Gastrocnemius medialis (tissue), 4 donors: ENCODE data around the gene STAG1. TPM values are rescaled to one million over a fixed set of nuclear protein-coding genes. Genes with fewer than 3 reads are reported as not detected.

ENCODE experiments used
- ATAC-seq, 2 donors: fragments of 150-250 bp; one replicate each; pipeline ENCODE4 v1.9.1; 2016
- DNase-seq, 2 donors: peaks; one replicate each; pipeline ENCODE4 v3.0.0-alpha.2; 2019
- H3K27ac ChIP-seq, 4 donors: fragments of 200-600 bp; sonication (generic); 1 replicate in 1 of 4; 2 replicates in 3 of 4; pipeline ENCODE4 v1.5.1; 2016 to 2018; ENCODE audit warnings: mild to moderate bottlenecking in 2 of 4, moderate library complexity in 1 of 4
- H3K27me3 ChIP-seq, 3 donors: fragments of 200-600 bp; sonication (generic) in 2 of 3; 1 replicate in 1 of 3; 2 replicates in 2 of 3; pipeline versions ENCODE4 v1.5.1 to v1.6.0; 2016 to 2019; ENCODE audit warnings: mild to moderate bottlenecking in 1 of 3, moderate library complexity in 1 of 3
- H3K36me3 ChIP-seq, 2 donors: fragments of 200-600 bp; sonication (generic) in 1 of 2; one replicate each; pipeline ENCODE4 v1.5.1; 2017 to 2018
- H3K4me1 ChIP-seq, 2 donors: fragments of 200-600 bp; sonication (generic) in 1 of 2; one replicate each; pipeline ENCODE4 v1.5.1; 2016 to 2017; ENCODE audit warnings: mild to moderate bottlenecking in 2 of 2
- H3K4me3 ChIP-seq, 4 donors: fragments of 200-600 bp; sonication (generic) in 3 of 4; 1 replicate in 1 of 4; 2 replicates in 3 of 4; pipeline ENCODE4 v1.5.1; 2016 to 2019; ENCODE audit warnings: mild to moderate bottlenecking in 2 of 4
- H3K9me3 ChIP-seq, 3 donors: fragments of 200-600 bp; sonication (generic) in 2 of 3; 1 replicate in 1 of 3; 2 replicates in 2 of 3; pipeline ENCODE4 v1.5.1; 2016 to 2019
- POLR2A ChIP-seq, 2 donors: fragments of 450-650 bp; IDR thresholded peaks; one replicate each; pipeline ENCODE4 v1.6.1; 2017; ENCODE audit warnings: antibody characterized with exemption in 2 of 2, mild to moderate bottlenecking in 2 of 2, moderate library complexity in 2 of 2
- in situ Hi-C, 4 donors: fragments of 200-750 bp; cut with MboI; loops; one replicate each; pipeline versions ENCODE4 v1.15.0 to v1.8.0; 2017; ENCODE audit warnings: low sequenced_read_pairs in 4 of 4
- intact Hi-C: fragments of 100-400 bp; cut with DNase I; formaldehyde crosslinking; loops from one replicate; pipeline ENCODE4 v1.15.1; 2023; ENCODE audit warnings: low total_unique reads
- total RNA-seq, 4 donors: library from RNA; depleted of rRNA; stranded (reverse); fragments of >200 nt; gene quantifications; one replicate each; pipeline versions ENCODE4 v1.1.0 to v1.2.3, GENCODE V29; 2016
- TF ChIP-seq, protein P1 (sequence below), 5 experiments: fragments of 450-650 bp in 3 of 5; fragments of 200-600 bp in 2 of 5; sonication (generic) in 2 of 5; IDR thresholded peaks in 4 of 5; conservative IDR thresholded peaks in 1 of 5; 1 replicate in 4 of 5; 2 replicates in 1 of 5; pipeline ENCODE4 v1.5.1; 2016 to 2019; ENCODE audit warnings: antibody characterized with exemption in 5 of 5, mild to moderate bottlenecking in 3 of 5, moderate library complexity in 3 of 5

STAG1 gene
- total RNA-seq, 4 donors from 2014 or later = 22.2 to 26.2 (median 23.7) TPM

DNA sequence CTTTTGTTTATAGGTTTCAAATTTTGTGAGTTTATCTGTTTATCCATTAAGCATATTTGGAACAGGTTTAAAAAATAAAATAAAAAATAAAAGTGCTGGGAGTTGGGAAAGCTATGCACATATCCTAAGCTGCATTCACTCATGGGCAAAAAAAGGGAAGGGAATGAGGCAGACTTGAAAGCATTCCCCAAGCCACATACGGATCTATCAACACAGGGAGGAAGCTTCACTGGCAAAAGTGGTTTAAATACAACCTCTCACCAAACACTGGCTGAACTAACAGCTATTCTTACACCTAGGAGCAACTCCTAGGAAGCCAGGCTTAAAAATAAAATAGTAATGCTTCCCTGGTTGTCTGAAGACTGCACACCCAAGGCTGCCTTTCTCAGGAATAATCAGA is 400.8 kb downstream of the STAG1 start:
- H3K27ac ChIP-seq = no peak overlapping the region
- intact Hi-C loops = no loop called here

DNA sequence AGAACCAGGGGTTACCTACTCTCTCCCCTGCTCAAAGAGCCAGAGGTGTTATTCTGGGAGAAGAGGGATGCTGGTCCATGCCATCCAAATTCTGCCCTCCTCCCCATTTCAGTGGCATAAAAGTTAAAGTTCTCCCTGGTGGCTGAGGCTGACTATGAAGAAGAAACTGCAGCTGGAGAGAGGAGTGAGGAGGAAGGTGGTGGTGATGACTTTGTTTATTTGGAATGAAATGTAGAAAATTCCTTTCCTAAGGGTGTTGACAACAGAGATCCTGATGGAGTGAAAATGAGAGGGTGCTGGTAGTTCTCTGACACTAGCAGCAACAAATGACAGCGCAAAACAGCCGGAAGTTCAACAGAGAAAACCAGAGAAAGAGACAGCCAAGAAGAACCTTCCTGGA is 401.6 kb downstream of the STAG1 start:
- no peak for DNase-seq
- intact Hi-C loops (no loop called here), in situ Hi-C loops (no loop called here)
- Histone ChIP-seq H3K27me3 (no peaks in the 10 kb centered on the region), H3K36me3 (peaks cover 0 to 5% of the 10 kb centered on the region in 2 donors), H3K27ac (no peak overlapping the region), H3K9me3 (no peaks in the 10 kb centered on the region), H3K4me1 (peaks cover 0 to 19% of the 10 kb centered on the region in 2 donors), H3K4me3 (no peak overlapping the region)
- TF ChIP-seq, protein P1, sequence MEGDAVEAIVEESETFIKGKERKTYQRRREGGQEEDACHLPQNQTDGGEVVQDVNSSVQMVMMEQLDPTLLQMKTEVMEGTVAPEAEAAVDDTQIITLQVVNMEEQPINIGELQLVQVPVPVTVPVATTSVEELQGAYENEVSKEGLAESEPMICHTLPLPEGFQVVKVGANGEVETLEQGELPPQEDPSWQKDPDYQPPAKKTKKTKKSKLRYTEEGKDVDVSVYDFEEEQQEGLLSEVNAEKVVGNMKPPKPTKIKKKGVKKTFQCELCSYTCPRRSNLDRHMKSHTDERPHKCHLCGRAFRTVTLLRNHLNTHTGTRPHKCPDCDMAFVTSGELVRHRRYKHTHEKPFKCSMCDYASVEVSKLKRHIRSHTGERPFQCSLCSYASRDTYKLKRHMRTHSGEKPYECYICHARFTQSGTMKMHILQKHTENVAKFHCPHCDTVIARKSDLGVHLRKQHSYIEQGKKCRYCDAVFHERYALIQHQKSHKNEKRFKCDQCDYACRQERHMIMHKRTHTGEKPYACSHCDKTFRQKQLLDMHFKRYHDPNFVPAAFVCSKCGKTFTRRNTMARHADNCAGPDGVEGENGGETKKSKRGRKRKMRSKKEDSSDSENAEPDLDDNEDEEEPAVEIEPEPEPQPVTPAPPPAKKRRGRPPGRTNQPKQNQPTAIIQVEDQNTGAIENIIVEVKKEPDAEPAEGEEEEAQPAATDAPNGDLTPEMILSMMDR (IDR thresholded peaks at IDR 0.05 in 4 of 5, conservative IDR thresholded peaks at IDR 0.05 in 1 of 5) = no peak
- no peak for TF ChIP-seq POLR2A (IDR thresholded peaks at IDR 0.05)
- ATAC-seq = no peak

More for the DNA sequence above, 400.8 kb downstream of the STAG1 start:
- TF ChIP-seq, protein P1 (IDR thresholded peaks at IDR 0.05 in 4 of 5, conservative IDR thresholded peaks at IDR 0.05 in 1 of 5) = no peak
- no peak for TF ChIP-seq POLR2A (IDR thresholded peaks at IDR 0.05)
- no peak overlapping the region for H3K4me3 ChIP-seq
- H3K27me3 ChIP-seq = no peaks in the 10 kb centered on the region
- no peaks in the 10 kb centered on the region for H3K9me3 ChIP-seq
- peaks cover 0 to 19% of the 10 kb centered on the region in 2 donors for H3K4me1 ChIP-seq
- H3K36me3 ChIP-seq = peaks cover 0 to 5% of the 10 kb centered on the region in 2 donors
- in situ Hi-C loops = no loop called here
- no peak for ATAC-seq
- no peak for DNase-seq

DNA sequence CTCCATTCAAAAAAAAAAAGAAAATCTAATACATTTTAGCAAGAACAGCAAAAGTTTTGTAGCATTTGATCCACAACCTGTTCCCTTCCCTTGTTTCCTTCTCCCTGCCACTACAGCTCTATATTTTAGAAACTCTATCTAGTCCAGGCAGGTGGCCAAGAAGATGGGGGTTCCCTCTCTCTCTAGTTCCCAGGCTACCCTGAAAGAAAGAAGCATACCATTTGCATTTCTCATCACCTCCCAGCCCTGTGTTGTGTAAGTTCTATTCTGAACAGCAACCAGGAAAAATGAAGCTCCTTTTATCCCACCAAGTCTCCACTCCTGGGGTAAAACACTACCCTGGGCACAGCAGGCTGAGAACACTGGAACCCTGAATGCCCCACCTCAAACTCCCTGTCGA is 402.0 kb downstream of the STAG1 start:
- H3K4me1 ChIP-seq = peaks cover 0 to 19% of the 10 kb centered on the region in 2 donors
- TF ChIP-seq, protein P1 (IDR thresholded peaks at IDR 0.05 in 4 of 5, conservative IDR thresholded peaks at IDR 0.05 in 1 of 5) = no peak
- no peak for TF ChIP-seq POLR2A (IDR thresholded peaks at IDR 0.05)
- no peaks in the 10 kb centered on the region for H3K27me3 ChIP-seq
- no peak overlapping the region for H3K27ac ChIP-seq
- H3K36me3 ChIP-seq = peaks cover 0 to 5% of the 10 kb centered on the region in 2 donors
- no peak overlapping the region for H3K4me3 ChIP-seq
- intact Hi-C loops = no loop called here
- ATAC-seq (peak; percentile 60 to 84), DNase-seq (peak; percentile 27 to 49)
- H3K9me3 ChIP-seq = no peaks in the 10 kb centered on the region
- in situ Hi-C loops = no loop called here

DNA sequence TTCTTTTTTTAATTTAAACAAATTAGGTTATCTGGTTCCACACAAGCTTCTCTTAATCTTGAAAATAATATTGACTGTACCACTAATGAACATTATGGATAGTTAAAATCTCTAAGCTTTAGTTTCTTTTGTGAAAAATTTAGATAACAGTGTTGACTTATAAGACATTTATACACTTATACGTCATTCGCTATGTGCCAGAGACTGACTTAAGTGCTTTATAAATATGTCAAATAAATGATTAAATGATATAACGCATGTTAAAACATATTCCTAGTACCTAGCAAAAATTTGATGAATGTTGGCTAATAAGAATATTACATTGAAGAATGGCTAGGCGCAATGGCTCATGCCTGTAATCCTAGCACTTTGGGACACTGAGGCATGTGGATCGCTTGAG is 405.7 kb downstream of the STAG1 start:
- Histone ChIP-seq H3K36me3 (peaks cover 0 to 6% of the 10 kb centered on the region in 2 donors), H3K27ac (no peak overlapping the region), H3K4me3 (no peak overlapping the region), H3K9me3 (no peaks in the 10 kb centered on the region), H3K27me3 (no peaks in the 10 kb centered on the region), H3K4me1 (peaks cover 12 to 17% of the 10 kb centered on the region in 2 donors)
- in situ Hi-C loops = no loop called here
- no peak for DNase-seq
- TF ChIP-seq POLR2A (IDR thresholded peaks at IDR 0.05) = no peak
- TF ChIP-seq, protein P1 (IDR thresholded peaks at IDR 0.05 in 4 of 5, conservative IDR thresholded peaks at IDR 0.05 in 1 of 5) = no peak
- intact Hi-C loops = no loop called here
- no peak for ATAC-seq
